ENCODE results near the gene DNASE1L3.

DNA sequence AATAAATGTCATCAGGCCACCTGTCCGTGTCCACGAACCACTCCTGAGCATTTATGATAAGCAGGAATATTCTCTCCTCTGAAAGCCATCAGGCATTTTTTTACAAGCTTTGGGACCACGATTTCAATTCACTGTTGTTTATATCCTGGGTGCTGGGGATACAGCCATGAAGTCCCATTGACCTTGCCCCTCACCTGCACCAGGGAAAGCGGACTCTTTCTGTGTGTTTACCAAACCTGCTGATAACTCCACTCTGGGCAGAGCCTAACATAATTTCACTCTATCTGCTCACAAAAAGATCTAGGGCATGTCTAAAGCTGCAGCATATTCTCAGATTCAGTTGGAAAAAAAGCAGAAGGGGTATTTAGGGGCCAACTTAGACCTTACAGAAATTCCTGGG lies 4.8 kb downstream of the DNASE1L3 start:
- no peak for TF ChIP-seq EZH2 (IDR thresholded peaks at IDR 0.05; ENCODE audit: insufficient read depth, poor library complexity, severe bottlenecking)
- TF ChIP-seq EZH2phosphoT487 (IDR thresholded peaks at IDR 0.05; ENCODE audit: insufficient read depth, low read depth), result no peak
